ENCODE measurements around the gene AATK. TPM values are rescaled to one million over a fixed set of nuclear protein-coding genes. Genes with fewer than 3 reads are reported as not detected.

Gene AATK
- total RNA-seq, 1 experiment from 2014 or later, result 1.1 TPM

DNA sequence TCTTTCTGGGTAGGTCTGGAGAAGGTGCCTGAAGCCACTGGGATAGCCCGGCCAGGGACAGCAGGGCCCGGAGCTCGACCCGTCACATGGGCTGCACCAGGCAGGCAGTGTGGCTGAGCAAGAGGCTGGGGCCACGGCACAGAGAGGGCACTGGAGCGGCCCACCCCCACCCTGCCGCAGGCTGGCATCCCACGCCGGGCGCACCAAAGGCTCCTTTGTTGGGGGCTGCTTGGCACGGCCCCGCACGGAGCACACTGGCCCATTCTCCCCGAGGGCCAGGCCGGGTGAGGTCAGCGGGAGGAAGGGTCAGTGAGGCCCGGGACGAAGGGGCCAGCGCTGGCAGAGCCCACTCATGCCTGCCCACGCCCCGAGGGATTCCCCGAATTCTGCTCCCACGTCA lies 37.2 kb downstream of the AATK start:
- no TSS peak for BruUV-seq (replicated peaks)
- 0 out of 2 replicates have a peak, but pooled peaks cover 4% of the 10 kb centered on the region for H3K4me1 ChIP-seq (ENCODE audit: insufficient read depth, low read length)
- ChIA-PET CTCF (no interaction called here), POLR2A (ENCODE audit: unreplicated experiment) (no interaction called here)
- no peak overlapping the region for H3K4me3 ChIP-seq (ENCODE audit: low read length)
- H3F3A ChIP-seq (ENCODE audit: low read length, unreplicated experiment), result no peaks in the 10 kb centered on the region
- no peak overlapping the region for H2AFZ ChIP-seq (ENCODE audit: low read length)
- DNase-seq, result no peak
- H3K27me3 ChIP-seq (ENCODE audit: low read length), result no peaks in the 10 kb centered on the region
- no peaks in the 10 kb centered on the region for H3K36me3 ChIP-seq (ENCODE audit: low read depth, low read length)
- intact Hi-C loops (cut with micrococcal nuclease), result no loop called here
- TF ChIP-seq EZH2phosphoT487 (IDR thresholded peaks at IDR 0.05; ENCODE audit: borderline replicate concordance, low read length) (no peak), EZH2 (IDR thresholded peaks at IDR 0.05; ENCODE audit: low read length, unreplicated experiment) (no peak)
- TF ChIP-seq, protein P1, sequence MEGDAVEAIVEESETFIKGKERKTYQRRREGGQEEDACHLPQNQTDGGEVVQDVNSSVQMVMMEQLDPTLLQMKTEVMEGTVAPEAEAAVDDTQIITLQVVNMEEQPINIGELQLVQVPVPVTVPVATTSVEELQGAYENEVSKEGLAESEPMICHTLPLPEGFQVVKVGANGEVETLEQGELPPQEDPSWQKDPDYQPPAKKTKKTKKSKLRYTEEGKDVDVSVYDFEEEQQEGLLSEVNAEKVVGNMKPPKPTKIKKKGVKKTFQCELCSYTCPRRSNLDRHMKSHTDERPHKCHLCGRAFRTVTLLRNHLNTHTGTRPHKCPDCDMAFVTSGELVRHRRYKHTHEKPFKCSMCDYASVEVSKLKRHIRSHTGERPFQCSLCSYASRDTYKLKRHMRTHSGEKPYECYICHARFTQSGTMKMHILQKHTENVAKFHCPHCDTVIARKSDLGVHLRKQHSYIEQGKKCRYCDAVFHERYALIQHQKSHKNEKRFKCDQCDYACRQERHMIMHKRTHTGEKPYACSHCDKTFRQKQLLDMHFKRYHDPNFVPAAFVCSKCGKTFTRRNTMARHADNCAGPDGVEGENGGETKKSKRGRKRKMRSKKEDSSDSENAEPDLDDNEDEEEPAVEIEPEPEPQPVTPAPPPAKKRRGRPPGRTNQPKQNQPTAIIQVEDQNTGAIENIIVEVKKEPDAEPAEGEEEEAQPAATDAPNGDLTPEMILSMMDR (conservative IDR thresholded peaks at IDR 0.05; ENCODE audit: low read depth, low read length), result no peak
- no peak overlapping the region for H3K27ac ChIP-seq (ENCODE audit: low read length)
- no peak overlapping the region for H3K4me2 ChIP-seq (ENCODE audit: low read length)
- no peaks in the 10 kb centered on the region for H3K79me2 ChIP-seq (ENCODE audit: low read length)
- H3K9me3 ChIP-seq (ENCODE audit: low read length), result no peaks in the 10 kb centered on the region
- no peak for ATAC-seq
- H4K20me1 ChIP-seq (ENCODE audit: low read length), result no peaks in the 10 kb centered on the region
- H3K9ac ChIP-seq (ENCODE audit: low read length), result no peak overlapping the region
- H3K9me2 ChIP-seq (replicated peaks; ENCODE audit: low read length), result no peaks in the 10 kb centered on the region

DNA sequence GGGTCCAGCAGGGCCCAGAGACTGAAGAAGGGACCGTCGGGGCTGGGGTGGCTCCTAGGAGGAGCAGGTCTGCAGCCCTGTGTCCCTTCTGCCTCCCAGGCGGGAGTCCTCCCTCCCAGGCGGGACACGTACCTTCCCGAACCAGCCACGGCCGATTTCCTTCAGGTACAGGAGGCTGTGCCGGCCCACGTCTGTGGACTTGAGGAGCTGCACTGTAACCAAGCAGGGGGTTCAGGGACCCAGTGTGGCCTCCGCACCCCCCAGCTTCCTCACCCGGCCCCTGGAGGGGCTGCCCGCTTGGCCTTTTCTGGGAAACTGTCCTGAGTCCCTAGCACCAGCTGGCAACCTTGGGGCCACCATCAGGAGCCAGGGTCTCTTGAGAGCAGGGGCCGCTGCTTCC lies 37.7 kb downstream of the AATK start:
- no peak for TF ChIP-seq EZH2phosphoT487 (IDR thresholded peaks at IDR 0.05; ENCODE audit: borderline replicate concordance, low read length)
- TF ChIP-seq, protein P1 (conservative IDR thresholded peaks at IDR 0.05; ENCODE audit: low read depth, low read length), result no peak
- no peak for TF ChIP-seq EZH2 (IDR thresholded peaks at IDR 0.05; ENCODE audit: low read length, unreplicated experiment)
- Histone ChIP-seq H4K20me1 (ENCODE audit: low read length) (no peaks in the 10 kb centered on the region), H3K79me2 (ENCODE audit: low read length) (no peaks in the 10 kb centered on the region), H3K27ac (ENCODE audit: low read length) (no peak overlapping the region), H3K9ac (ENCODE audit: low read length) (no peak overlapping the region), H3K36me3 (ENCODE audit: low read depth, low read length) (no peaks in the 10 kb centered on the region), H3K9me2 (replicated peaks; ENCODE audit: low read length) (no peaks in the 10 kb centered on the region), H3K4me3 (ENCODE audit: low read length) (no peak overlapping the region), H3K9me3 (ENCODE audit: low read length) (no peaks in the 10 kb centered on the region), H3K4me1 (ENCODE audit: insufficient read depth, low read length) (0 out of 2 replicates have a peak, but pooled peaks cover 4% of the 10 kb centered on the region), H3K27me3 (ENCODE audit: low read length) (no peaks in the 10 kb centered on the region), H3F3A (ENCODE audit: low read length, unreplicated experiment) (no peaks in the 10 kb centered on the region), H2AFZ (ENCODE audit: low read length) (no peak overlapping the region), H3K4me2 (ENCODE audit: low read length) (no peak overlapping the region)
- BruUV-seq (replicated peaks), result no TSS peak
- DNase-seq, result no peak
- ATAC-seq, result no peak
- ChIA-PET CTCF (no interaction called here), POLR2A (ENCODE audit: unreplicated experiment) (no interaction called here)
- intact Hi-C loops (cut with micrococcal nuclease), result no loop called here

DNA sequence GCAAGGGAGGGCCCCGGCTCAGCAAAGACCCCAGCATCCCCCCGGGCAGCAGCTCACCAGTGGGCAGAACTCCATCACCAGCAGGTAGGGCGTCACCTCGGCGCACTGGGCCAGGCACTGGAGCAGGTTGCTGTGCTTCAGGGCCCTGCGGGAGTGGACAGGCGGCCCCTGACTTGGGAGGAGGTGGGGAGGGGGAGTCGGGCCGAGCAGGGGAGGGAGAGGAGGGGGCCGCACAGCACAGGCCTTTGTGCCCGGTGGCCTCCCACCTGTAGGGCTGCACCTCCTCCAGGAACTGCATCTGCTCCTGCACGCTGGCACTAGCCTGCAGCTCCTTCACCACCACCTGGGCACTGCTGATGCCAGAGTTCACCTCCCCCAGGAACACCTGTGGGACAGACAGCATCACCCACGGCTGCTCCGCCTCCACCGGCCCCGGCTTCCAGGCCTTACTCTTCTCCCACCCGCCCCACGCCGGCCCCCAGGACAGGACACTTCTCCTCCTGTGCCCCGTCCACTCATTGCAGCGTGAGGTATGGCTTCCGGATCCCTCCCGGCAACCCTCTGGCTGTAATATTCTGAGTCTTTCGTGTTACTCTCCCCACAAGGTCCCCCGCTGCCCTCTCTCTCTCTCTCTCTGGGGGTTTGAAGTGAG lies 38.4 kb downstream of the AATK start:
- POLR2A ChIA-PET (ENCODE audit: unreplicated experiment), result no interaction called here
- H3K27ac ChIP-seq (ENCODE audit: low read length), result no peak overlapping the region
- H3F3A ChIP-seq (ENCODE audit: low read length, unreplicated experiment), result no peaks in the 10 kb centered on the region
- no peak for DNase-seq
- H2AFZ ChIP-seq (ENCODE audit: low read length), result no peak overlapping the region
- H3K79me2 ChIP-seq (ENCODE audit: low read length), result no peaks in the 10 kb centered on the region
- H3K36me3 ChIP-seq (ENCODE audit: low read depth, low read length), result no peaks in the 10 kb centered on the region
- no peaks in the 10 kb centered on the region for H3K9me2 ChIP-seq (replicated peaks; ENCODE audit: low read length)
- H3K4me2 ChIP-seq (ENCODE audit: low read length), result no peak overlapping the region
- CTCF ChIA-PET, result no interaction called here
- no TSS peak for BruUV-seq (replicated peaks)
- 0 out of 2 replicates have a peak, but pooled peaks cover 4% of the 10 kb centered on the region for H3K4me1 ChIP-seq (ENCODE audit: insufficient read depth, low read length)
- H3K27me3 ChIP-seq (ENCODE audit: low read length), result no peaks in the 10 kb centered on the region
- ATAC-seq, result no peak
- TF ChIP-seq EZH2phosphoT487 (IDR thresholded peaks at IDR 0.05; ENCODE audit: borderline replicate concordance, low read length) (no peak), EZH2 (IDR thresholded peaks at IDR 0.05; ENCODE audit: low read length, unreplicated experiment) (no peak)
- TF ChIP-seq, protein P1 (conservative IDR thresholded peaks at IDR 0.05; ENCODE audit: low read depth, low read length), result no peak
- intact Hi-C loops (cut with micrococcal nuclease), result no loop called here
- no peaks in the 10 kb centered on the region for H3K9me3 ChIP-seq (ENCODE audit: low read length)
- no peak overlapping the region for H3K4me3 ChIP-seq (ENCODE audit: low read length)
- no peak overlapping the region for H3K9ac ChIP-seq (ENCODE audit: low read length)
- H4K20me1 ChIP-seq (ENCODE audit: low read length), result no peaks in the 10 kb centered on the region
